Neural progenitor cell (in vitro differentiated cells): Measurements from ENCODE around the gene BLOC1S1.

Experiments used
- CTCF ChIP-seq: fragments of 200-600 bp; sonication (generic); IDR thresholded peaks from 2 replicates; pipeline ENCODE4 v1.5.1; 2017; ENCODE audit warnings: antibody characterized with exemption, mild to moderate bottlenecking
- EZH2 ChIP-seq: fragments of 200-600 bp; sonication (generic); IDR thresholded peaks from 2 replicates; pipeline ENCODE4 v1.6.1; 2017; ENCODE audit warnings: antibody characterized with exemption, mild to moderate bottlenecking, moderate library complexity

GRCh38 chr12:55703288-55703687 is 12.6 kb upstream of the BLOC1S1 start:
- TF ChIP-seq CTCF, result no peak
- no peak for TF ChIP-seq EZH2
